K562 treated with DMSO at 1 percent for 24 hours (cell line): ENCODE data around the gene C1RL. TPM values are rescaled to one million over a fixed set of nuclear protein-coding genes. Genes with fewer than 3 reads are reported as not detected.

Source experiments
- total RNA-seq: library from RNA; unstranded; fragments of 300-600 nt; gene quantifications from 2 replicates; pipeline ENCODE4 v1.2.3, GENCODE V29; 2022; ENCODE audit warnings: low read depth; ENCODE audit not compliant: insufficient read depth

Gene C1RL, protein sequence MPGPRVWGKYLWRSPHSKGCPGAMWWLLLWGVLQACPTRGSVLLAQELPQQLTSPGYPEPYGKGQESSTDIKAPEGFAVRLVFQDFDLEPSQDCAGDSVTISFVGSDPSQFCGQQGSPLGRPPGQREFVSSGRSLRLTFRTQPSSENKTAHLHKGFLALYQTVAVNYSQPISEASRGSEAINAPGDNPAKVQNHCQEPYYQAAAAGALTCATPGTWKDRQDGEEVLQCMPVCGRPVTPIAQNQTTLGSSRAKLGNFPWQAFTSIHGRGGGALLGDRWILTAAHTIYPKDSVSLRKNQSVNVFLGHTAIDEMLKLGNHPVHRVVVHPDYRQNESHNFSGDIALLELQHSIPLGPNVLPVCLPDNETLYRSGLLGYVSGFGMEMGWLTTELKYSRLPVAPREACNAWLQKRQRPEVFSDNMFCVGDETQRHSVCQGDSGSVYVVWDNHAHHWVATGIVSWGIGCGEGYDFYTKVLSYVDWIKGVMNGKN
- total RNA-seq, result 17.1 and 24.0 TPM in 2 replicates

DNA sequence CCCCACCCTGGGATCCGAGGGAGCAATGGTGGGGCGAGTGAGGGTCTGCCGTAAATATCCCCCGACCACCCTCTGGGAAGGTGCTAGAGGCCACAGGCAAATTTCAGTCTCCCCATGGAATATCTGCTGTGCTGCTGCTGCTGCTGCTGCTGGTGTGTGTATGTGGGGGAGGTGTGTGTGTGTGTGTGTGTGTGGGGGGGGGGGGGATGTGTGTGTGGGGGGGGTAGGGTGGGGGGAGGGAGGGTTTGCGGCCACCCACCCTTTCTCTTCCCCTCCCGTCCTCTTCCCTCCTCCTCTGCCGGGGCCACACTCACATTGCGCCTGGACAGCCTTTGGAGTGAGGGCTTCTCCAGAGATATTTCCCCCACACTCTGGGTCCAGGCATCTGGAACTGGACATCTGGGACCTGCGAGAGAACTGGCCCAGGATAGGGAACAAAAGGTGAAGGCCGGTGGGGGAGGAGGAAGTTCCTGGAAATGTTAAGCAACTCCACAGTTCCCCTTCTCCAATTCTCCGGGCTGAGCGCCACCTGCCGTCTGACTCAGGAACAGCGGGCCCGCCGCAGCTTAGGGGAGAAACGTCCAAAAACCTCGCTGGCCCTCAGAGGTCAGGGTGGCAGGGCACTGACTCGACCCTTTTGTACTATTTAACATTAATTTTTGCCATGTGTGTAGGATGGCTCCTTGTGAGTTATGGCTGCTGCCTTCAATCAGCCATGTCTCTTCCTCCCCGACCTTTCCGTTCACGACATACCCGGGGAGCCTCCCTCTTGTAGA lies at the start of gene C1RL:
Gene C1RL (minus strand): TSS at position 419 of the 776 bp plus-strand sequence. CDS start 34 bp downstream, at position 385.

DNA sequence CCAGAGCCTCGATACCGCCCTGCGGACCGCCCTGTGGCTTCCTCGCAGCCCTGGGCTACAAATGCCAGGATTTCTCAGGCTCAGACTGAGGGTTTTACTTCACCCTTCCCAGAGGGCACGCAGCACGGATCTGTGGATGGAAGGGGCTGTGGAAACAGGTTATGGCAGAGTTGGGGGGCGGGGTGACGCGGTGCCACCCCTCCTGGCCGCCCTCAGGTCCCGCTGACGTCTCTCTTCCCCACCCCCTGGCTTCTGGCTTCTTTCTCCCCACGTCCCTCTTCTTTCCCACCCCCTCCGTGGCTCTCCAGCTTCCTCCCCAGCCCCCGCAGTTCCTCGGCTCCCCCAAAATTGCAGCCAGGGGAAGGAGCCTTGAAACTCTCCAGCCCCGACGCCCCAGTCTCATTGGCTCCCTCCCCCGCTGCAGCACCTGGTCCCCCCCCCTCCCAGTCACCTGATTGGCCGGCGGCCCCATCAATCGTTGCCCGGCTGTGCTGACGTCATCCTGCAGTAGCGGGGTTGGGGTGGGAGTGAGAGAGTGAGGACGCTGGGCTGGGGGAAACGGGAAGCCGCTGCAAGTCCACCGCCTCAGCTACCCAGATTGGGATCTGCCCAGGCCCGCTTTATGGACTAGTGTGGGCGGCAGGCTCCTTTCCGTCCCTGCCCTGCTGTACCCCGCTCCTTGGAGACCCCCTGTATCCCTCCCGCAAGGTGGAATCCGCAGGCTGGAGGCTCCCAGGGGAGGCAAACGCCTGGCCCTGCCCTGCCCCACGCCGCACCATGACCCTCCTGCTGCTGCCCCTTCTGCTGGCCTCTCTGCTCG lies 21.1 kb upstream of the C1RL start, which contains the start of gene CLSTN3:
Gene CLSTN3 (plus strand): TSS at position 500 of the 820 bp plus-strand sequence. CDS start 278 bp downstream, at position 778.

GRCh38 chr12:7128681-7129286 lies 19.8 kb upstream of the C1RL start, which contains the start of gene RBP5:
RBP5 (minus strand) TSS chr12:7128889; CDS start chr12:7128775, 114 bp downstream.

GRCh38 chr12:7092229-7092985 lies 16.6 kb downstream of the C1RL start, which contains the start of gene C1R:
C1R (minus strand) TSS chr12:7092445; CDS start chr12:7092388, 57 bp downstream.

GRCh38 chr12:7060353-7060954 lies 48.6 kb downstream of the C1RL start, which contains the start of gene C1S:
C1S (plus strand) TSS chr12:7060718; CDS start chr12:7061913, 1,195 bp downstream.

Other genes with a start within 250 kb of the C1RL start
- gene TPI1, start 241.7 kb downstream of the C1RL start, total RNA-seq, result 522 and 527 TPM in 2 replicates
- 8.9 and 12.1 TPM in 2 replicates for gene SPSB2, start 235.9 kb downstream of the C1RL start, total RNA-seq
- gene LRRC23, start 204.4 kb downstream of the C1RL start, total RNA-seq, result 7.1 and 9.8 TPM in 2 replicates
- 36.4 and 37.6 TPM in 2 replicates for gene ENO2, start 194.6 kb downstream of the C1RL start, total RNA-seq
- 46.0 and 52.1 TPM in 2 replicates for gene ATN1, start 181.3 kb downstream of the C1RL start, total RNA-seq
- gene RNU7-1, start 165.4 kb downstream of the C1RL start, total RNA-seq, result not detected in 2 replicates
- gene C12orf57, start 165.2 kb downstream of the C1RL start, total RNA-seq, result 433 and 493 TPM in 2 replicates
- gene PTPN6, start 157.9 kb downstream of the C1RL start, total RNA-seq, result 14.6 and 18.9 TPM in 2 replicates
- 260 and 269 TPM in 2 replicates for gene PHB2, start 138.6 kb downstream of the C1RL start, total RNA-seq
- gene EMG1, start 138.3 kb downstream of the C1RL start, total RNA-seq, result 17.6 and 18.3 TPM in 2 replicates
- gene LPCAT3, start 90.7 kb downstream of the C1RL start, total RNA-seq, result 26.2 and 26.8 TPM in 2 replicates
- gene C1S, start 48.5 kb downstream of the C1RL start, total RNA-seq, result 1.6 and 2.9 TPM in 2 replicates
- gene C1R, start 16.8 kb downstream of the C1RL start, total RNA-seq, result 2.5 and 3.7 TPM in 2 replicates
- 4.4 and 5.5 TPM in 2 replicates for gene RBP5, start 19.7 kb upstream of the C1RL start, total RNA-seq
- gene CLSTN3, start 21.2 kb upstream of the C1RL start, total RNA-seq, result 19.2 and 26.5 TPM in 2 replicates
- 21.2 and 22.0 TPM in 2 replicates for gene PEX5, start 80.5 kb upstream of the C1RL start, total RNA-seq
- gene ACSM4, start 194.9 kb upstream of the C1RL start, total RNA-seq, result not detected in 2 replicates